HEK293 (cell line): ENCODE data around the gene STAC2.

ENCODE experiments used
- IKZF3 ChIP-seq: fragments of 450-650 bp; IDR thresholded peaks from 2 replicates; pipeline ENCODE4 v1.5.0; 2018; ENCODE audit warnings: missing biosample characterization, mild to moderate bottlenecking, missing genetic modification characterization, moderate library complexity
- MYNN ChIP-seq: fragments of 450-650 bp; formaldehyde crosslinking; IDR thresholded peaks from 2 replicates; pipeline ENCODE4 v1.5.1; 2016; ENCODE audit warnings: missing biosample characterization, missing genetic modification characterization, borderline replicate concordance
- ZBTB1 ChIP-seq: fragments of 450-650 bp; formaldehyde crosslinking; IDR thresholded peaks from 2 replicates; pipeline ENCODE4 v1.5.1; 2016; ENCODE audit warnings: missing biosample characterization, missing genetic modification characterization
- ZBTB21 ChIP-seq: fragments of 450-650 bp; formaldehyde crosslinking; IDR thresholded peaks from 2 replicates; pipeline ENCODE4 v1.5.1; 2017; ENCODE audit warnings: missing biosample characterization, missing genetic modification characterization
- ZEB2 ChIP-seq: fragments of 450-650 bp; formaldehyde crosslinking; IDR thresholded peaks from 2 replicates; pipeline ENCODE4 v1.5.1; 2016; ENCODE audit warnings: missing biosample characterization, missing genetic modification characterization
- ZNF121 ChIP-seq: fragments of 450-650 bp; formaldehyde crosslinking; IDR thresholded peaks from 2 replicates; pipeline ENCODE4 v1.5.1; 2016; ENCODE audit warnings: missing biosample characterization, missing genetic modification characterization
- ZNF2 ChIP-seq: fragments of 450-650 bp; formaldehyde crosslinking; IDR thresholded peaks from 2 replicates; pipeline ENCODE4 v1.5.1; 2016; ENCODE audit warnings: missing biosample characterization, missing genetic modification characterization
- ZNF274 ChIP-seq, 2 experiments: fragments of 200-500 bp in 1 of 2; fragments of 450-650 bp in 1 of 2; sonication (Bioruptor generic) in 1 of 2; formaldehyde crosslinking in 1 of 2; IDR thresholded peaks; 2 replicates each; pipeline versions ENCODE4 v1.5.1 to v1.6.1; 2014 to 2016; ENCODE audit warnings: borderline replicate concordance in 1 of 2, inconsistent platforms in 1 of 2, low read length in 1 of 2, missing biosample characterization in 1 of 2, missing genetic modification characterization in 1 of 2
- ZNF311 ChIP-seq: fragments of 450-650 bp; formaldehyde crosslinking; IDR thresholded peaks from 2 replicates; pipeline ENCODE4 v1.5.1; 2017; ENCODE audit warnings: missing biosample characterization, missing genetic modification characterization, borderline replicate concordance
- ZNF350 ChIP-seq: fragments of 450-650 bp; formaldehyde crosslinking; IDR thresholded peaks from 2 replicates; pipeline ENCODE4 v1.5.0; 2017; ENCODE audit warnings: missing biosample characterization, mild to moderate bottlenecking, missing genetic modification characterization
- ZNF394 ChIP-seq: fragments of 450-650 bp; formaldehyde crosslinking; IDR thresholded peaks from 2 replicates; pipeline ENCODE4 v1.5.1; 2016; ENCODE audit warnings: missing biosample characterization, missing genetic modification characterization, mild to moderate bottlenecking, moderate library complexity, borderline replicate concordance
- ZNF514 ChIP-seq: fragments of 450-650 bp; formaldehyde crosslinking; IDR thresholded peaks from 2 replicates; pipeline ENCODE4 v1.5.1; 2016; ENCODE audit warnings: missing biosample characterization, missing genetic modification characterization
- ZNF530 ChIP-seq: fragments of 450-650 bp; formaldehyde crosslinking; IDR thresholded peaks from 2 replicates; pipeline ENCODE4 v1.5.1; 2016; ENCODE audit warnings: low read depth, missing biosample characterization, missing genetic modification characterization
- ZNF548 ChIP-seq: fragments of 450-650 bp; formaldehyde crosslinking; IDR thresholded peaks from 2 replicates; pipeline ENCODE4 v1.5.1; 2016; ENCODE audit warnings: missing biosample characterization, missing genetic modification characterization
- ZNF629 ChIP-seq: fragments of 450-650 bp; formaldehyde crosslinking; IDR thresholded peaks from 2 replicates; pipeline ENCODE4 v1.5.1; 2017; ENCODE audit warnings: missing biosample characterization, missing genetic modification characterization
- ZNF658 ChIP-seq: fragments of 450-650 bp; formaldehyde crosslinking; IDR thresholded peaks from 2 replicates; pipeline ENCODE4; 2016; ENCODE audit warnings: missing biosample characterization, missing genetic modification characterization
- TF ChIP-seq, protein P1 (sequence below): fragments of 450-650 bp; formaldehyde crosslinking; IDR thresholded peaks from 2 replicates; pipeline ENCODE4 v1.5.1; 2016; ENCODE audit warnings: missing biosample characterization, missing genetic modification characterization, borderline replicate concordance
- TF ChIP-seq, protein P2 (sequence below): fragments of 450-650 bp; formaldehyde crosslinking; IDR thresholded peaks from 2 replicates; pipeline ENCODE4 v1.5.1; 2016; ENCODE audit warnings: missing biosample characterization, missing genetic modification characterization, low read depth
- TF ChIP-seq, protein P3 (sequence below): fragments of 450-650 bp; formaldehyde crosslinking; IDR thresholded peaks from 2 replicates; pipeline ENCODE4 v1.5.1; 2017; ENCODE audit warnings: missing biosample characterization, missing genetic modification characterization
- TF ChIP-seq, protein P4 (sequence below): fragments of 450-650 bp; formaldehyde crosslinking; IDR thresholded peaks from 2 replicates; pipeline ENCODE4 v1.5.1; 2016; ENCODE audit warnings: missing biosample characterization, missing genetic modification characterization
- TF ChIP-seq, protein P5 (sequence below): fragments of 450-650 bp; formaldehyde crosslinking; IDR thresholded peaks from 2 replicates; pipeline ENCODE4 v1.5.1; 2017; ENCODE audit warnings: missing biosample characterization, missing genetic modification characterization
- TF ChIP-seq, protein P6 (sequence below): fragments of 450-650 bp; formaldehyde crosslinking; IDR thresholded peaks from 2 replicates; pipeline ENCODE4 v1.5.1; 2016; ENCODE audit warnings: missing biosample characterization, missing genetic modification characterization
- TF ChIP-seq, protein P7 (sequence below): fragments of 450-650 bp; formaldehyde crosslinking; IDR thresholded peaks from 2 replicates; pipeline ENCODE4 v1.5.1; 2016; ENCODE audit warnings: missing biosample characterization, missing genetic modification characterization

The STAC2 gene

DNA sequence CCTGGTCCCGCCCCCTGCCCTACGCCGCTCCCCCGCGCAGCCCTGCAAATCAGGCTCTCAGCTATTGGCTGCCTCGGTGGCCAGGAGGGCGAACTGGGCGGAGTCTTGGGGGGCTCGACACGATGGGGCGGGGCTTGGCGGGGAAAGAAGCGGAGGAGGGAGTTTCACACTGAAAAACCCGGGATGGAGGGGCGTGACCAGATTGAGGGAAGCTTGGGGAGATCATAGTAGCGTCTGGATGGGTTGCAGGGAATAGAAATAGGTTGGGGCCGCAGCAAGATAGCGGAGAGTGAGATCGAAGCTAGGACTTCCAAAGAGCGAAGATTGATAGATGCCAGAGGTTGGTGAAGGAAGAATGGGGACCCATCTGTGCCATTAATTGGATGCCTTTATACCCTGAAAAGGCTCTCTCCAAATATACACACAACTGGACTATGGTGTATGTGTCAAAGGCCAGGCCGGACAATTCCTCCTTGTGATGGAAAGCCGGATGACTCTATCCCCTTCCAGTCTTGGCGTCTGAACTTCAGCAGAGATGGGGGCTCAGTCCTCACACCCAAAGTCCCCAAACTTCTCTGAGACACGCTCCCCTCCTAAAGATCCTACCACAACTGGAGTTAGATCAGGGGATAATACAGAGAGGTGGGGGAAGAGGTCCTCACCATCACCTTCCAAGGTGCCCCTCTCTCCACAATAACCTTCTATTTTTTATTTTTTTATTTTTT is 376 bp upstream of the STAC2 start (continued):
- TF ChIP-seq, protein P1, sequence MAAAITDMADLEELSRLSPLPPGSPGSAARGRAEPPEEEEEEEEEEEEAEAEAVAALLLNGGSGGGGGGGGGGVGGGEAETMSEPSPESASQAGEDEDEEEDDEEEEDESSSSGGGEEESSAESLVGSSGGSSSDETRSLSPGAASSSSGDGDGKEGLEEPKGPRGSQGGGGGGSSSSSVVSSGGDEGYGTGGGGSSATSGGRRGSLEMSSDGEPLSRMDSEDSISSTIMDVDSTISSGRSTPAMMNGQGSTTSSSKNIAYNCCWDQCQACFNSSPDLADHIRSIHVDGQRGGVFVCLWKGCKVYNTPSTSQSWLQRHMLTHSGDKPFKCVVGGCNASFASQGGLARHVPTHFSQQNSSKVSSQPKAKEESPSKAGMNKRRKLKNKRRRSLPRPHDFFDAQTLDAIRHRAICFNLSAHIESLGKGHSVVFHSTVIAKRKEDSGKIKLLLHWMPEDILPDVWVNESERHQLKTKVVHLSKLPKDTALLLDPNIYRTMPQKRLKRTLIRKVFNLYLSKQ (tag by site-specific recombination) = no peak
- TF ChIP-seq, protein P2, sequence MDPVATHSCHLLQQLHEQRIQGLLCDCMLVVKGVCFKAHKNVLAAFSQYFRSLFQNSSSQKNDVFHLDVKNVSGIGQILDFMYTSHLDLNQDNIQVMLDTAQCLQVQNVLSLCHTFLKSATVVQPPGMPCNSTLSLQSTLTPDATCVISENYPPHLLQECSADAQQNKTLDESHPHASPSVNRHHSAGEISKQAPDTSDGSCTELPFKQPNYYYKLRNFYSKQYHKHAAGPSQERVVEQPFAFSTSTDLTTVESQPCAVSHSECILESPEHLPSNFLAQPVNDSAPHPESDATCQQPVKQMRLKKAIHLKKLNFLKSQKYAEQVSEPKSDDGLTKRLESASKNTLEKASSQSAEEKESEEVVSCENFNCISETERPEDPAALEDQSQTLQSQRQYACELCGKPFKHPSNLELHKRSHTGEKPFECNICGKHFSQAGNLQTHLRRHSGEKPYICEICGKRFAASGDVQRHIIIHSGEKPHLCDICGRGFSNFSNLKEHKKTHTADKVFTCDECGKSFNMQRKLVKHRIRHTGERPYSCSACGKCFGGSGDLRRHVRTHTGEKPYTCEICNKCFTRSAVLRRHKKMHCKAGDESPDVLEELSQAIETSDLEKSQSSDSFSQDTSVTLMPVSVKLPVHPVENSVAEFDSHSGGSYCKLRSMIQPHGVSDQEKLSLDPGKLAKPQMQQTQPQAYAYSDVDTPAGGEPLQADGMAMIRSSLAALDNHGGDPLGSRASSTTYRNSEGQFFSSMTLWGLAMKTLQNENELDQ = no peak
- TF ChIP-seq ZNF548 (tag by site-specific recombination) (no peak), ZNF121 (tag by site-specific recombination) (no peak), ZBTB21 (tag by site-specific recombination) (no peak), ZNF514 (no peak), ZNF394 (tag by site-specific recombination) (no peak), ZNF350 (no peak), ZNF311 (no peak), ZNF658 (no peak), ZBTB1 (tag by site-specific recombination) (no peak), MYNN (tag by site-specific recombination) (no peak), ZNF629 (tag by site-specific recombination) (no peak), ZNF2 (no peak), IKZF3 (tag by site-specific recombination) (no peak), ZNF274 (IDR thresholded peaks at IDR 0.05; ENCODE audit: low read length) (no peak), ZNF274 (tag by site-specific recombination; IDR thresholded peaks at IDR 0.05; ENCODE audit: borderline replicate concordance) (no peak), ZNF530 (tag by site-specific recombination) (no peak), ZEB2 (no peak)
- TF ChIP-seq, protein P3, sequence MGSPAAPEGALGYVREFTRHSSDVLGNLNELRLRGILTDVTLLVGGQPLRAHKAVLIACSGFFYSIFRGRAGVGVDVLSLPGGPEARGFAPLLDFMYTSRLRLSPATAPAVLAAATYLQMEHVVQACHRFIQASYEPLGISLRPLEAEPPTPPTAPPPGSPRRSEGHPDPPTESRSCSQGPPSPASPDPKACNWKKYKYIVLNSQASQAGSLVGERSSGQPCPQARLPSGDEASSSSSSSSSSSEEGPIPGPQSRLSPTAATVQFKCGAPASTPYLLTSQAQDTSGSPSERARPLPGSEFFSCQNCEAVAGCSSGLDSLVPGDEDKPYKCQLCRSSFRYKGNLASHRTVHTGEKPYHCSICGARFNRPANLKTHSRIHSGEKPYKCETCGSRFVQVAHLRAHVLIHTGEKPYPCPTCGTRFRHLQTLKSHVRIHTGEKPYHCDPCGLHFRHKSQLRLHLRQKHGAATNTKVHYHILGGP = no peak
- TF ChIP-seq, protein P4, sequence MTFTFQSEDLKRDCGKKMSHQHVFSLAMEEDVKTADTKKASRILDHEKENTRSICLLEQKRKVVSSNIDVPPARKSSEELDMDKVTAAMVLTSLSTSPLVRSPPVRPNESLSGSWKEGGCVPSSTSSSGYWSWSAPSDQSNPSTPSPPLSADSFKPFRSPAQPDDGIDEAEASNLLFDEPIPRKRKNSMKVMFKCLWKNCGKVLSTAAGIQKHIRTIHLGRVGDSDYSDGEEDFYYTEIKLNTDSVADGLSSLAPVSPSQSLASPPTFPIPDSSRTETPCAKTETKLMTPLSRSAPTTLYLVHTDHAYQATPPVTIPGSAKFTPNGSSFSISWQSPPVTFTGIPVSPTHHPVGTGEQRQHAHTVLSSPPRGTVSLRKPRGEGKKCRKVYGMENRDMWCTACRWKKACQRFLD = no peak
- TF ChIP-seq, protein P5, sequence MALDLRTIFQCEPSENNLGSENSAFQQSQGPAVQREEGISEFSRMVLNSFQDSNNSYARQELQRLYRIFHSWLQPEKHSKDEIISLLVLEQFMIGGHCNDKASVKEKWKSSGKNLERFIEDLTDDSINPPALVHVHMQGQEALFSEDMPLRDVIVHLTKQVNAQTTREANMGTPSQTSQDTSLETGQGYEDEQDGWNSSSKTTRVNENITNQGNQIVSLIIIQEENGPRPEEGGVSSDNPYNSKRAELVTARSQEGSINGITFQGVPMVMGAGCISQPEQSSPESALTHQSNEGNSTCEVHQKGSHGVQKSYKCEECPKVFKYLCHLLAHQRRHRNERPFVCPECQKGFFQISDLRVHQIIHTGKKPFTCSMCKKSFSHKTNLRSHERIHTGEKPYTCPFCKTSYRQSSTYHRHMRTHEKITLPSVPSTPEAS (tag by site-specific recombination) = no peak
- TF ChIP-seq, protein P6, sequence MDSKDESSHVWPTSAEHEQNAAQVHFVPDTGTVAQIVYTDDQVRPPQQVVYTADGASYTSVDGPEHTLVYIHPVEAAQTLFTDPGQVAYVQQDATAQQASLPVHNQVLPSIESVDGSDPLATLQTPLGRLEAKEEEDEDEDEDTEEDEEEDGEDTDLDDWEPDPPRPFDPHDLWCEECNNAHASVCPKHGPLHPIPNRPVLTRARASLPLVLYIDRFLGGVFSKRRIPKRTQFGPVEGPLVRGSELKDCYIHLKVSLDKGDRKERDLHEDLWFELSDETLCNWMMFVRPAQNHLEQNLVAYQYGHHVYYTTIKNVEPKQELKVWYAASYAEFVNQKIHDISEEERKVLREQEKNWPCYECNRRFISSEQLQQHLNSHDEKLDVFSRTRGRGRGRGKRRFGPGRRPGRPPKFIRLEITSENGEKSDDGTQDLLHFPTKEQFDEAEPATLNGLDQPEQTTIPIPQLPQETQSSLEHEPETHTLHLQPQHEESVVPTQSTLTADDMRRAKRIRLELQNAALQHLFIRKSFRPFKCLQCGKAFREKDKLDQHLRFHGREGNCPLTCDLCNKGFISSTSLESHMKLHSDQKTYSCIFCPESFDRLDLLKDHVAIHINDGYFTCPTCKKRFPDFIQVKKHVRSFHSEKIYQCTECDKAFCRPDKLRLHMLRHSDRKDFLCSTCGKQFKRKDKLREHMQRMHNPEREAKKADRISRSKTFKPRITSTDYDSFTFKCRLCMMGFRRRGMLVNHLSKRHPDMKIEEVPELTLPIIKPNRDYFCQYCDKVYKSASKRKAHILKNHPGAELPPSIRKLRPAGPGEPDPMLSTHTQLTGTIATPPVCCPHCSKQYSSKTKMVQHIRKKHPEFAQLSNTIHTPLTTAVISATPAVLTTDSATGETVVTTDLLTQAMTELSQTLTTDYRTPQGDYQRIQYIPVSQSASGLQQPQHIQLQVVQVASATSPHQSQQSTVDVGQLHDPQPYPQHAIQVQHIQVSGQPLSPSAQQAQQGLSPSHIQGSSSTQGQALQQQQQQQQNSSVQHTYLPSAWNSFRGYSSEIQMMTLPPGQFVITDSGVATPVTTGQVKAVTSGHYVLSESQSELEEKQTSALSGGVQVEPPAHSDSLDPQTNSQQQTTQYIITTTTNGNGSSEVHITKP (tag by site-specific recombination) = 0 out of 2 replicates have a peak, but pooled peaks have one; percentile 84
- TF ChIP-seq, protein P7, sequence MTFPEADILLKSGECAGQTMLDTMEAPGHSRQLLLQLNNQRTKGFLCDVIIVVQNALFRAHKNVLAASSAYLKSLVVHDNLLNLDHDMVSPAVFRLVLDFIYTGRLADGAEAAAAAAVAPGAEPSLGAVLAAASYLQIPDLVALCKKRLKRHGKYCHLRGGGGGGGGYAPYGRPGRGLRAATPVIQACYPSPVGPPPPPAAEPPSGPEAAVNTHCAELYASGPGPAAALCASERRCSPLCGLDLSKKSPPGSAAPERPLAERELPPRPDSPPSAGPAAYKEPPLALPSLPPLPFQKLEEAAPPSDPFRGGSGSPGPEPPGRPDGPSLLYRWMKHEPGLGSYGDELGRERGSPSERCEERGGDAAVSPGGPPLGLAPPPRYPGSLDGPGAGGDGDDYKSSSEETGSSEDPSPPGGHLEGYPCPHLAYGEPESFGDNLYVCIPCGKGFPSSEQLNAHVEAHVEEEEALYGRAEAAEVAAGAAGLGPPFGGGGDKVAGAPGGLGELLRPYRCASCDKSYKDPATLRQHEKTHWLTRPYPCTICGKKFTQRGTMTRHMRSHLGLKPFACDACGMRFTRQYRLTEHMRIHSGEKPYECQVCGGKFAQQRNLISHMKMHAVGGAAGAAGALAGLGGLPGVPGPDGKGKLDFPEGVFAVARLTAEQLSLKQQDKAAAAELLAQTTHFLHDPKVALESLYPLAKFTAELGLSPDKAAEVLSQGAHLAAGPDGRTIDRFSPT = no peak
